HG03432 (cell line): ENCODE measurements around the gene SCOC.
"Not testable (repeated sequence)": the region's sequence is repeated elsewhere in the genome, so short reads cannot be mapped to it uniquely, and the experiment has no call there.

Source experiments
- ATAC-seq: cut with Tn5 transposase; IDR thresholded peaks from one replicate; pipeline ENCODE4 v1.9.1; 2021; ENCODE audit warnings: mild to moderate bottlenecking, moderate library complexity; ENCODE audit not compliant: unreplicated experiment

The SCOC gene

DNA sequence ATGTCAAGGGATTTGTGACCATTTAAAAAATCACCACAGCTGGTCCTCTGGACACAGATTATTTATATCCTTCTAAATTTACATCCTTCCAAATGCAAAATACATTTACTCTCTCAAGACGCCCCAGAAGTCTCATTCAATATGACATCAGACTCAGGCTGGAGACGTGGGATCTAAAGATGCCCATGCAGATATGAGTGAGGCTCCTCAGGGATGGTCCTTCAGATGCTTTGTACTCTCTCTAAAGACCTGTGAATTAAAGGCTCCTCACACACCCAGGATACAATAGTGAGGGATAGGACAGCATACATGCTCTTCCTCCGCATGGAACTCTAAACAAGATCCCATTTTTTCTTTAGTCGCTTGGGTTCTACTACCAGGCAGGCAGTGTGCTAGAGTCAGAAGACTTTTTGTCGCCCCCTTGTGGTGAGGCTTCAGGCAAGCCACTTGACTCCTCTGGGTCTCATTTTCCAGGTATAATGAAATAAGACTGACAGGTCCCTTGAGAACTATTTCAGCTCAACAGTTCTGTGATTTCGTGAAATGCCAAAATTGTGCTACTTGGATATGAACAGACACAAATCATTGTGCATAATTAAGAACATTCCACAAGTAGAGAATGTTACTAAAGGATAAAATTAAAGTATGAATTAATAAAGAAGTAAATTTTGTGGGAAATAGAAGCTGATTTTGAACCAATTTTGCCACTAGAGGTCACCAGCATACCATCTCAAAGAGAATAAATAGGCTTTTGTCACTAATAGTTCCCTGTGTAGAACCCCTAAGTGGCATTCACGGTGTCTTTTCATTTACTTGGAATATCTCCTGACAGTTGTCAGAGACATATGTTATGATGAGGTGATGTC lies 13.7 kb upstream of the SCOC start:
- ATAC-seq: peak; percentile 98

- ATAC-seq: no peak
These were observed 12.3 kb upstream of the SCOC start for GRCh38 chr4:140361099-140361498.

DNA sequence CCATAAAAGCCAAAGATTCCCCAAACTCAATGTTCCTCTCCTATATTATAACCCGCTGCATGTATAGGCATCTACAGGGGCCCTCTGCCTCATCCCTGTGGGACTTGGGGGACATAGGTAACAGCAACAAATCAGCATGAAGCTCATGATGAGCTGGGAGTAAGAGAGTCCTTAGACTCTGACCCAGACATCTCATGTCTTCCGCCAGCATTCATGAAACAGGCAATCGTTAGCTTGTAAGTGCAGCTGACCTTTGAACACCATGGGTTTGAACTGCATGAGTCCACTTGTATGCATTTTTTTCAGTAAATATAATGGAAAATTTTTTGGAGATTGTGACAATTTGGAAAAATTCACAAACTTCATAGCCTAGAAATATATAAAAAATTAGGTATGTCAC lies 10.4 kb upstream of the SCOC start:
- no peak for ATAC-seq

DNA sequence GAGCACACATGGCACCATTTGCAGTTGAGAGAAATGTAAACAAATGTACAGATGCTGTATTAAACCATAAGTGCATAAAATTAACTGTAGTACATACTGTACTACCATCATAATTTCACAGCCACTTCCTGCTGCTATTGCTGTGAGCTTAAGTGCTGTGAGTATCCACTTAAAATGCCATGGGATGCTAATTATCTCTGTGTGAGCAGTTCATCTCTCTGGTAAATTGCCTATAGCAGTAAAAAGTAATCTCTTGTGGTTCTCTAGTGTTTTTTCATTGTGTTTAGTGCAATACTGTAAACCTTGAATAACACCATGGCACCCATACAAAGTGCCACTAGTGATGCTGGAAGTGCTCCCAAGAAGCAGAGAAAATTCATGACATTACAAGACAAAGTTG lies 9.9 kb upstream of the SCOC start:
- no peak for ATAC-seq

DNA sequence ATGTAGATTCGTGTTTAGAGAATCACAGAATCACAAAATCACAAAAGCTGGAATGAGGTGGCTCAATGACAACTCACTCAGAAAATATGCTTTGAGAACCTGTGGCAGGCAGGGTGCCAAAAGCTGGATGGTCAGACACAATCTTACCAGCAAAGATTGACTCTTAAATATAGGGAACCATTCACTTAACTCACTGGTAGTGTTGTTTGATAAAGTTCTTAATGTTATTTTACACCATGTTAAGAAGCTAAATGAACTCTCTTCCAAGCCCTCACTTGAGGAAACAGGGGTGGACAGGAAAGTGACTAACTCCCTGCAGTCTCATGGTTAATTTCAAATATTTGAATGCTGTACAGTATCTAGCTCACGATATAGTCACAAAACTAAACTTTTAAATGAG lies 5.7 kb upstream of the SCOC start:
- no peak for ATAC-seq

GRCh38 chr4:140368686-140369085 lies 4.8 kb upstream of the SCOC start:
- no peak for ATAC-seq

GRCh38 chr4:140372751-140373327 lies 607 bp upstream of the SCOC start:
- ATAC-seq: peak; percentile 56

- ATAC-seq: no peak
These were observed 658 bp downstream of the SCOC start for GRCh38 chr4:140374130-140374477.

GRCh38 chr4:140382732-140383131 lies 9.3 kb downstream of the SCOC start:
- no peak for ATAC-seq

- ATAC-seq: no peak
These were observed 14.6 kb downstream of the SCOC start for GRCh38 chr4:140388015-140388414.

DNA sequence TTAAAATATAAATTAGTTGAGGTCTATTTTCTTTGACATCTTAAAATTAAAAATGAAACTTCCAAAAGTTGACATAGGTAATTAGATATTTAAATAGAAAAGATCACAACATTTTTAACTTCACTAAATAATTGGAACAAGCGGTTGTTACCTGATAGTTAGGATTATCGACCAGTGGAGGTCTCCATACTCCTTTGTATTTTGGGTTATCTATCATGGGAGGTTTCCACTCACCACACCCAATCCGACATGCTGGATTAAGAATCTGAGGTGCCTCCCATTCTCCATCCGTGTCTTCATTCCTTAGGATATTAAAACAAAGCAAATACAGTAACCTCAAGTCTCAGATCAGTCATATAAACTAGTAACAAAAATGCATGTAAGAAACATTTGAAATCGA lies 22.2 kb downstream of the SCOC start:
- ATAC-seq: no peak

DNA sequence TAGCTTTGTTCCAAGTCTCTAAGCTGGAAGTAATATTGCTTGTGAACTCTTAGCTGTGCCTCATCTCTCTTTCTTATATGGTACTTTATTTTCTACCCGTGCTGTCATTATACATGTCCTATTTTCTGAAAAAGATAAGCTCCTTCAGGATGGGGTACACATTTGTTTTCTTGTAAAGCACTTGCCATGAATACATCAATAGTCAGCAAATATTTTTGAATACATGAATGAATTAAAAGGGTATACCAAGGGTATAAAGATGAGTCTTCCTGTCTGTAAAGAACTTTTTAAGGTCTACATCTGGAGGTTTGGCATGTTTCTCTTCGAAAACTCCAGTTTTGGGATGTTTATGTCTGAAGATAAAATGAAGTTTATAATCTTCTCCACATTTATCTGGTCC lies 26.7 kb downstream of the SCOC start:
- ATAC-seq: no peak

DNA sequence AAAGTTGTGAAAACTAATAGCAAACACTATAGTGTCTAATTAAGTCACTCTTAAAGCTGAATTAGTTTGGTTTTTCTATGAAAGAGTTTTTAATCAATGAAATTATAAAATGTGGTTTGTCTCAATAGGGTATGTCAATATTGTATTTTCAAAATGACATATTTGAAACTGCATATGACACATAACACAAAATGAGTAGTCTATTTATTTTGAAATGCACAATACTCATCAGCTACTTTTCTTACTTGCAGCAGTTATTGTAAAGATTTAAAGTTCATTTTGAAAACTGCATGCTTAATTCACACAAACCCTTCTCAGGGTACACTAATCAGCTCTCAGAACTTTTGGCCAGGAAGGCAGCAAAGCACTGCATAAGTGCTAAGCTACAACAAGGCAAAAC lies 32.8 kb downstream of the SCOC start:
- ATAC-seq: no peak

GRCh38 chr4:140408974-140409373 lies 35.5 kb downstream of the SCOC start:
- no peak for ATAC-seq

GRCh38 chr4:140413130-140413969 lies 39.9 kb downstream of the SCOC start:
- ATAC-seq: not testable (repeated sequence)

DNA sequence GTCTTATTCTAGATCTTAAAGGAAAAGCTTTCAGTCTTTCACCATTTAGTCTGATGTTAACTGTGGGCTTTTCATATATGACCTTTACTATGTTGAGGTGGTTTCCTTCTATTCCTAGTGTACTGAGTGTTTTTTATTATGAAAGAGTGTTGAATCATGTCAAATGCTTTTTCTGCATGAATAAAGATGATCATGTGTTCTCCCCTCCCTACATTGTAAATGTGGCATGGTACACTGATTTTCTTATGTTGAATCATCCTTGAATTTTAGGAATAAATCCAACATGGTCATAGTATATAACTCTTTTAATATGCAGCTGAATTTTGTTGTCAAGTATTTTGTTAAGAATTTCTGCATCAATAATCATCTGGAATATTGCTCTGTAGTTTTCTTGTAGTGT lies 49.7 kb downstream of the SCOC start:
- no peak for ATAC-seq

DNA sequence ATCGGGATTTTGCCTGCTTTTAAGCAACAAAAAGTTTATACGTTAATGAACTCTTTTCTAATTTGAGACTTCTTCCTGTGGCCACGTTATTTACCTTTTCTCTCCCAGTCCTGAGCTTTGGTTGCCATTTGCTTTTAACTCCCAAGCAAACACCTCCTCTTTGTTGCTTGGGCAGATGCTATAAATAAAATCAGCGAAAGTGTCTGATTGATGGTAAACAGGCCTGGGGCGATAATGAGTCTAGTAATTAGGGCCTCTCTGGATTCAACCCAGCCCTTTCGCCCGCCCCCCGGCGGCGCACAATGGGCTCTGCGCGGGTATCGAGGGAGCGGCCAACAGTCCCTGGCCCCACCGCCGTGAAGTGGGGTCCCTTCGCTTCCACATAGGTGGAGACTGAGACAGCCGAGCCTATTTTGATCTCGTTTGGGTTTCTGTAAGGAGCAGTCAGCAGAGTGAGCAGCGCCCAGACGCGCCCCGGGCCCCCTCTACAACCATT lies 53.2 kb downstream of the SCOC start:
- peak; percentile 27 for ATAC-seq

DNA sequence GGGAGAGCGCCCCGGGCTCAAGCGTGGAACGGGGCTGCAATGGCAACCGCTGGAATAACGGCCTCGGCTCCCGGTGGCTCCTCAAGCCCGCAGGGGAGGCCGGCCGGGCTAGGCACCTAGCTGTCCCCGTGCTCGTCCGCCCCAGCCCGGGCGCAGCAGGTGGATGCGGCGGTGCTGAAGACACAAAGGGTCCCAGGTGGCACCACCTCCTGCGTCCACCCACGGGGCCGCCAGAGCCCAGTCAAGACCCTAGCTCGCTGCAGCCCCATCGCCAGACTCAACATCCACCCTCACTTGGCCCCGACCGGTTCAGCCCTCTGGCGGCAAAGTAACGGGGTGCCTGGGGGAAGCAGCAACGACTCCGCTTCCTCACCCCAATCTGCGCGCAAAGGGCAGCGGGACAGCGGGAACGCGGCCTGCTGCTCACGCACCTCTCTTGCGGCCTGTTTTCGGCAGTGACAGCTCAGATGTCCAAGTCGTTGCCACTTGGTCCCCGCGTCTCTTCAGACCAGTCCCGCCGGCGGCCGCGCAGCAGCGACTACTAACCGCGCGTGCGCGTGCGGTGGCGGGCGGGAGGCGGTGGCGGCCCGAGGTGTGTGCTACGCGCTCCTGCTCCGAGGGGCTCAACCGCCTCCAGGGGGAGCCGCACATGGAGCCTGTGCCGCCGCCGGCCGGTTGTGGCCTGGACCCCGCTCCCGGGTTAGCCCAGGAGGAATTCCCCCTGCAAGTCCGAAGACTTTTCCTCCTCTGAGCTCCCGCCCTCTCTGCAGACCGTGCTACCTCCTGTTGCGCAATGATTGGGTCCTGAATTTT lies 53.9 kb downstream of the SCOC start, which contains the start of gene CLGN:
TSS of gene CLGN (minus strand) at position 543 of the 813 bp plus-strand sequence. CDS start 14,570 bp downstream, outside the sequence.
- ATAC-seq: peak; percentile 93

- ATAC-seq: no peak
These were observed 54.5 kb downstream of the SCOC start for GRCh38 chr4:140427919-140428471.
